ENCODE measurements around the gene WBP11. TPM values are rescaled to one million over a fixed set of nuclear protein-coding genes. Genes with fewer than 3 reads are reported as not detected.

WBP11 gene
- 33.6 and 38.0 TPM in 2 replicates for polyA plus RNA-seq (2014; cell fraction: cytosol; rRNA removed)
- 16.0 and 17.9 TPM in 2 replicates for polyA plus RNA-seq (2014; cell fraction: nucleus; rRNA removed)

DNA sequence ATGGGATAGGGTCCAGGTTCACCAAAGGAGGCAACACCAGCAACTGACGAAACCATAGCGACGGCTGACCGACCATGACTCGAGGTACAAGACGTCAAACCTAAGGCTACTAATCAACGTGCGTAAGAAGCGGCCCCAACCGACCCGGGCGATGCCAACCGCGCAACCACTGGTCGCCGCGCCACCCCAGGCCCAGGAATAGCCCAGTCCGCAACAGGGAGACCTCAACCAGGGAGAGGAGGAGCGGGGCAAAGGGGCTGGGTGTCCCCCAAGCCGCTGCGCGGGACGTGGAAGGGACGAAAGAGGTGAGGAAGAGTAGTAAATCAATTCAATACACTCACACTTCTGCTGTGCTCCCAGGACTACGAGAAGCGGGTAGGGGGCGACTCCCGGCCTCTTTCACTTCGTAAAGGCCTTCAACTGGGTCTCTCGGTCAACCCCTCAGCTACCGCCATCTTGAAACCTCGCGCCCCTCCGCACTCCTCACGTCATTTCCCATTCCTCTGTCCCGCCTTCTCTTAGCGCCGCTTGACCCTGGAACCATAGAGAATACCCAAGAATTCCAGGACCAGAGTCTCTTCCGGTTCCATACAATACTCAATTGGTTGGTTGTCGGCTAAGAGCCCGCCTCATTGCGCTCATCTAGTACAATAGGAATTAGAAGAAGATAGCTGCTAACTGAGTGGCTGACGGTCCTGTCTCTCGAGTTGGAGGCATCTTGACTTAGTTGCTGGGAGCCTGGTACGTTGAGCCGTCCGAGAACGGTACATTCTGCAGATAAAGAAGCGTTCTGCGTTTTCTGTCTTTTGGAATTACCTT, at the start of gene WBP11, which contains the start of gene C12orf60:
WBP11 (minus strand) TSS at position 468 of the 819 bp plus-strand sequence. CDS start 2,095 bp downstream, outside the sequence.
C12orf60 (plus strand) TSS at position 660 of the 819 bp plus-strand sequence. CDS start 19,266 bp downstream, outside the sequence.
- DNase-seq (ENCODE audit: low spot score) = peak; percentile 100

DNA sequence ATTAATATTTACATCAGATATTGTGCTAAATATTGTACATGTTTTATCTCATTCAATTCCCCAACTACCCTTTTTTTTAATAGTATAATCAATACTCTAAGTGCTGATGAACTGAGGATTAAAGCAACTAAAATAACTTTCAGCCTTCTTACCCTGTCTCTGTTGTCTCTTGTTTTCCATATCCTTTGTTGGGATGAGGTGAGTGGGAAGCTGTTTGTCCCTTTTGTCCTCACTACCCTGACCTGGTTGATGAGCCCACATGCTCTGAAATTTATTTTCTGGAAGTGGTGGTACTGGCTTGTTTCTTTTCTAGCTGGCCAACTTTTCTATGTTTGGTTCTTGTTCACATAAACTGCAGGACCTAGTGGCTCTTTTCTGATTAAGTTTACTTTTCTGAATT, 49.6 kb upstream of the WBP11 start:
- DNase-seq (ENCODE audit: low spot score) = no peak

DNA sequence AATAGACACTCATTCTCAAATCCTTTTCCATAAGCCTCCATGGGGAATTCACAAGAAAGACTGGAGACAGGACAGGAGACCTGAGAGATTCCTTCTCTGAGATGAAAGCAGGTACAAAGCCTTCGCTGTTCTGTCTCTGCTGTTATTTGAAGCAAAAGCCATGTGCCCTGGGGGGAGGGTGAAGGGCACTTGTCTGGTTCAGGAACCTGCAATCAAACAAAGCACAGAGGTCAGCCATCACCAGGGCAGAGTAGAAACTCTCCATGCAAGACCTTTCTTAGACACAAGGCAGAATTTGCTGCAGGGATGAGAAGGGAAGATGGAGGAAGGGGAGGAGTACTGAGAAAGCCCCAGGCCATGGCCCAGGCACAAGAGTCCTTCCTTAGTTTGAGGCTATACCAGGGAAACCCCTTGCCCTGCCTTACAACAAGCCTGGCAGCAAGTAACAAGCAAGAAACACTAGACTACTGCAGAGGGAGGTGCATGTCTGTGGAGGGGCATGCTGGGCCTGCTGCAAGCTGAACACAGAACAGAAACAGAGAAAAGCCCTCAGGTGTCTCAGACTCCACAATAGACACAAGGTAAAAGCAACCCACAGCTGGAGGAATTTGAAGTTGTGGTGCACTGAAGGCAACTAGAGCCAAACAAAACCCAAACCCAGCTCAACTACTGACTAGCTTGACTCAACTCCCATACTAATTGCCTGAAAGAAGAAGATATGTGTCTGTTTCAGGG, 47.8 kb upstream of the WBP11 start:
- no peak for DNase-seq (ENCODE audit: low spot score)

DNA sequence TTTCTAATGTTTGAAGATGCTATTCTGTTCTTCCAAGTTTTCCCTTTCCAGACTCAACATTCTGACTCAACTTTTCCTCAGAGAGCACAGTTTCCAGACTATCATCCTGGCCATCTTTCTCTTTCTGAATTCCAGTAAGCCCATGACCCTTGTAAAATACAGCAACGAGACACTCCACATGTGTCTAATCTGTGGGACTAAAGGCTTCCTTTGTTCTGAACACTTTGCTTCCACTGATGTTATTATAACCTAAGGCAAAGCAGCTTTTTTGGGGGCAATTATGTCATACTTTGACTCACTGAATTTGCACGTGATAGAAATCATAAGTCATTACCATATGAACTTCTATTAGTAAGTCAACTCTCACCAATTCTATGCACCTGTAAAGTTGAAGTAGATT, 46.4 kb upstream of the WBP11 start:
- no peak for DNase-seq (ENCODE audit: low spot score)

DNA sequence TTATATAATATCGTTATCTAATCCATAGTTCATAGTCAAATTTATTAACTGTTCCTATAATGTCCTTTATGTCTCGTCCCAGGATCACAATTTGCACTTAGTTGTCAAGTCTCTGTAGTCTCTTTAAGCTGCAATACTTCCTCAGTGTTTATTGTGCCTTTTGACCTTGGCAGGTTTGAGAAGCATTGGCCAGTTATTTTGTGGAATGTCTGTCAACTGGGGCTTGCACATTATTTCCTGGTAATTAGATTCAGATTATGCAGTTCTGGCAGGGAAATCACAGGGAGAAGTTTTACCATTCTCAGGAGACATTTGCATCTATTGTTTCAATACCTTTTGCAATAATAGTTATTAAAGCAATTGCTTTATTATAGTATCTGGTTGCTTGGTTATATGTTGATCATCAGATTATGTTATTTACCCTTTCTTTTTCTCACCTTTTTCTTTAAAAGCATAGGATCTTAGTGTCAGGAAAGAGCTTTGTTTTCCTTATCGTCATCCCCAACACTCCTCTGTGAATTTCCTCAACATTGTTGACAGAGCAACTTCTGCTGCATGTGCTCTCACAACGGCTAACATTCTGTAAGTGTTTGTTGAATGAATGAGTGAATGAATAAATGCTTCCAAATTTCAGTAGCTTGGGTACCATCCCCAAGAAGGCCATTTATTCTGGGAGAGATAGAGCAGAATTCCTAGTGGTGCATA, 43.8 kb upstream of the WBP11 start:
- DNase-seq (ENCODE audit: low spot score) = no peak

DNA sequence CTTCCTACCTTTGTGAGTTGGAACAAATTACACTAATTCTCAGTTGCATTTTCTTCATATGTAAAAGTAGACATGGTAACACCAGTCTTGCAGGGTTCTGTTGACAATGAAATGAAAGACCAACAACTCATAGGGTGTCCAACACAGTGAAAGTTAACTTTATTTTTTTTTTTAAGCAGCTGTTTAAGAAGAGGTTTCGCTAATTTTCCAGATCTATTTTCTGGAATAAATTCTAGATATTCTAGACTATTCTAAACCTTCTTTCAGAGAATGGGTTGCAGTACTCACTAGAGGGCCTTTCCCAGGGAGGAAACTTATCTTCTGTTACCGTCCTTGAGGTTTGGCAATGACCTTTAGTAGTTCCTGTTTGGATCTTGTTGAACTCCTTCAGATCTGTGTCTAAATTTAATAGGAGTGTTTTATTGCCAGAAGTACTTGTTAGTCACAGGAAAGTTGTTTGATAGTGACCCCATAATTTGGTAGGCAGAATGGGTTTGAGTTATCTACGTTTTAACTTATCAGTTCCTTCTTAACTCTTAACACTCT, 42.8 kb upstream of the WBP11 start:
- no peak for DNase-seq (ENCODE audit: low spot score)

DNA sequence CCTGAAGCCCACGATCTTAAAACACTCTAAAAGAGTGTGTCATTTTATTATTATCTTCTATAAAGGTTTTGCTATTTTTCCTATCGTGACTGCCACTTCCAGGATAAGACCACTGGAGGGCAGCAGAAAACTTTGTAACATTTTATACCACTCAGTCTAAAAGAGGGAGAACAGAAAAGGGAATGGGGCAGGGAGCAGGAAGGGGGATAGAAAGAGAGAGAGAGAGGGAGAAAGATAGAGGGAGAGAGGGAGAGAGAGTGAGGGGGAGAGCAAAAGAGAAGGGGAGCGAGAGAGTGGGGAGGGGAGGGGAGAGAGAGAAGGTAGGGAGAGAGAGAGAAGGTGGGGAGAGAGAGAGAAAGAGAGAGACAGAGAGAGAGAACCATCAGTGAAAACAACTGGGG, 42.1 kb upstream of the WBP11 start:
- DNase-seq (ENCODE audit: low spot score) = peak; percentile 69

DNA sequence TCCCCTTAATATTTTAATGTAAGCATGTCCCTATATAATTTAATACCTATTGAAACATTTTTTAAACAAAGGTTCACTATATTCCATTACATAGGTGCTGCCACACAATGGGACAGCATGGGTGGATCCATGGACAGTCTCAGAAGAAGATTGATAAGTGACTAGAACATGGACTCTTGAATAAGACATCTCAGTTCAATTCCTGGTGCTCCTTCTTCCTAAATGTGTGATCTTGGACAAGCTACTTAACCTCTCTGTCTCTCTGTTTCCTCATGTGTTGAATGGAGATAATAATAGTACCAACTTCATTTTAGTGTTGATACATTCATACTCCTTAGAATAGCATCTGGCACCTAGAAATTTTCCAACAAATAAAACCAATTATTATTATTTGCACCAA, 41.1 kb upstream of the WBP11 start:
- no peak for DNase-seq (ENCODE audit: low spot score)

DNA sequence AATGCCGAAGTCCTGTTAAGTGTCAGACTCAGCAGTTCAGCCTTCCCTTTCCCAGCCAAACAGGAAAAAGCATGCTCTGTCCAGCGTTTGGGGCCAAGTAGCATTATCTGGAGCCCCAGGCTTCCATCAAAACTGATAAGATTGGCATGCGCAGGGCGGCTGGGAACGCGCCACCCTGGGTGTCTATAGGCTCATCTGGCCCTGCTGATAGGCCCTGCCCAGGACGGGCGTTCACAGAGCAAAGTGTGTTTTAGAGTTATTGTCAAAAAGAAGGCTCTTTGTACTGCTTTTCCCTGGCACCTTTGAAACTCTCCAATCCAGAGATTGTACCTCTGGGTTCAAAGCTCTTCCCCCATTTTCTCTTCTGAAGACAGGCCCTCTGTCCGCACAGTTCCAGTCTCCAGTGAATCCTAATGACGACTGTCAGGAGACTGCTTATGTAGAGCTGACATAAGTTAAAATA, 40.2 kb upstream of the WBP11 start, which contains the start of gene ART4:
ART4 (minus strand) TSS at position 102 of the 463 bp plus-strand sequence. CDS start 413 bp downstream, outside the sequence.
- no peak for DNase-seq (ENCODE audit: low spot score)

DNA sequence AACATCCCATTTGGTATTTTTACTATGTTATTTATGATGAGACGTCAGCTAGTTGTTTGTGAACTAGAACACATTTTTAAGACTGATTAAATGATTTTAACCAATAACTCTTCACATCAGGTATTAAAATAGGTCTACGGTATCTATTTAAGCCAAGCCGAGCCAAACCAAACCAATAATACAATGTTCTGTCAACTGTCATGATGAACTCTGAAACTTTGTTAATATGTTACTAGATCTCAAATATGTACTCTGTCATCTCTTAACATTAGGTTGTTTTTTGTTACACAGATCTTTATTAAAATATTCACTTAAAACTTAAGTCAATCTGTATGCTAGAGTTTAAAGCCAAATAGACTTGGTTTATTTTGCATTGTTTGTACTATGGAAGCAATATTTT, 39.0 kb upstream of the WBP11 start:
- no peak for DNase-seq (ENCODE audit: low spot score)

DNA sequence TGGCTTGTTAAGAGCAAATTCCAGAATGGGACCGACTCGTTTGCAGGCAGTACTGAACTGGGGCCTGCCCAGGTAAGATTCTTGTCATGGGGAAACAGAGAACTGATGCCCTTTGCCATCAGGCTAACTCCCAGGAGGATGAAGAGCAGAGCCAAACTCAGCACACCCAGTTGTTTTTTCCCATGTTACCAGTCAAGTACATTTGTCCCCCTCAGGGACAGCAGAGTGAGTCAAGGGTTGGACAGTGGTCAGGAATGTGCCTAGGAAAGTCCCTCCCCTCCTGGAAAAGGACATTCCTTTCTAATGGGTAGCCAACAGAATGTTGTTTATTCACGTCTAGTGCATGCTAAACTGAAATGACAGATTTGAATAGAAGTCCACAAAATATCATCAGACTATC, 38.5 kb upstream of the WBP11 start:
- no peak for DNase-seq (ENCODE audit: low spot score)

DNA sequence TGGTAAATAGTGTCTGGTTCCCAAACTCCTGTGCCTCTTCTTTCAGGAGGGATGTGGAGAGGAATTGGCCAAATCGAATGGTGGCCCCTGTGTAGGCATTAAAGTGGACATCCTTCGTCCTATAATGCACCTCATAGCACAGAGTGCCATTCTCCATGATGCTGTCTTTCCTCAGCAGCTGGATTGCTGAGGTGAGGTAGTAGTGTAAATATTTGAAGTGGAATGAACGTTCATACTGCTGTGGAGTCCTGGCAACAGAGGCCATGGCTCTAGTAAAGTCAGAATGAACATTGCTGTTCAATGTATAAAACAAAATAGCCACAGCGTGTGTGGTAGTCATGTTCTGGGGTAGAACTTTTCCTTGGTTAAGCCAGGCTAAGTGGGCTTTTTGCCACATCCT, 37.3 kb upstream of the WBP11 start:
- no peak for DNase-seq (ENCODE audit: low spot score)

DNA sequence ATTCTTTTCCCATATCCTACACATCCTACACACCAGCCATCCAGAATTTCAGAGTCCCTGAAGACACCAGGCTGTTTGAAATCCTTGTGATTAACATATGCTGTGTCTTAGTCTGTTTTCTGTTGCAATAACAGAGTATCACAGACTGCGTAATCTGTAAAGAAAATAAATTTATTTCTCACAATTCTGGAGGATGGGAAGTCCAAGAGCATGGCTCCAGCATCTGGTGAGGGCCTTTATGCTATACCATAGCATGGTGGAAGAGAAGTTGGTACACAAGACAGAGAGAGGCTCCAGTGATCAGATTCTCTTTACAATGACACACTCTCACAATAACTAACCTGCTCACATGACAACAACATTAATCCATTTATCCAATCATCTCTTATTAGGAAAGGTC, 36.0 kb upstream of the WBP11 start:
- no peak for DNase-seq (ENCODE audit: low spot score)

DNA sequence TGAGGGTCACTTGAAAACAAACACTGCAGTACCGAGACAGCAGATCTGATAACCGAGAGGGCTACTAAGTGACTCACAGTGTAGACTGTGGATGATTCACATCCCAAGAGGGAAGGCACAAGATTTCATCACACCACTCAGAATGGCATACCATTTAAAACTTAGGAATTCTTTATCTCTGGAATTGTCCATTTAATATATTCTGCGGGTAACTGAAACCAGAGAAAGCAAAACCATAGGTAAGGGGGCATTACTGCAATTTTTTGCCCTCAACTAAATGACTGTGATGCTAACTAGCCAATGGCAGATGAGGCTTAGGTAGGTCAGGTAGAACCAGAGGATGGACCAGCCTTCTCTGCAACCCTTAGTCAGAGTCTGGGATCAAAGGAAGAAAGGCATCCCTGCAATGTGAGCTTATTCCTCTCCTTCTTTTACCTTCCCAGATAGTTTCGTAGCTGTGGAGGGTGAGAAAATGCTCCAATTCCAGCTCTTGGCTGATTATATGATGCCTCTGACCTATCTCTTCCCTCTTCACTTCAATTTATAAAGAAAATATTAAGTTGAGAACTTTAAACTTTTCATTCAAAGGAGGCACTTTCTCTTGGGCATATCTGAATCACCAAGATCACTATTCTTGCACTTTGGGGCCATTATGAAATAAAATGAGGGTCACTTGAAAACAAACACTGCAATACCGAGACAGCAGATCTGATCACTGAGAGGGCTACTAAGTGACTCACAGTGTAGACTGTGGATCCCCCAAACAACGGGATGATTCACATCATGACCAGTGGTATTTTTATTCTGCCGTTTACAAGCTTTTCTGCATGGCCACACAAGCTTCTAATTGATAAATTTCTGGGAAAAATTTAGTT, 33.3 kb upstream of the WBP11 start:
- no peak for DNase-seq (ENCODE audit: low spot score)

DNA sequence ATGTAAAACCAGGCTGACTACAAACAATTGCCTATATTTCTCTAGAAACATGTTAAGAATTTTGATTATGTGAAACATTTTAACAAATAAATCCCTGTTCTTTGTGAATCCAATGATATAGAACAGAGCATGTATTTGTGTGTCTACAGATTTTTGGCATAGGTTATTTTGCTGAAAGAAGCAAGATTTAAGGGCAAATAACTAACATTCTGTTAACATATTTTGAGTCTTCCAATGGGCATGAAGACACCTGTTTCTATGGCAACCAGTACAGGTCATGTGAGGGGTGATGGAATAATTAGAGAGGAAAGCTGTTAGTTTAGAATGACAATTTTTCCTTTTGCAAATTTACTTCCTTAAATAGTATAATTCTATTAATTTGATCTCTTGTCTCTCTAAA, 31.2 kb upstream of the WBP11 start:
- DNase-seq (ENCODE audit: low spot score) = no peak

DNA sequence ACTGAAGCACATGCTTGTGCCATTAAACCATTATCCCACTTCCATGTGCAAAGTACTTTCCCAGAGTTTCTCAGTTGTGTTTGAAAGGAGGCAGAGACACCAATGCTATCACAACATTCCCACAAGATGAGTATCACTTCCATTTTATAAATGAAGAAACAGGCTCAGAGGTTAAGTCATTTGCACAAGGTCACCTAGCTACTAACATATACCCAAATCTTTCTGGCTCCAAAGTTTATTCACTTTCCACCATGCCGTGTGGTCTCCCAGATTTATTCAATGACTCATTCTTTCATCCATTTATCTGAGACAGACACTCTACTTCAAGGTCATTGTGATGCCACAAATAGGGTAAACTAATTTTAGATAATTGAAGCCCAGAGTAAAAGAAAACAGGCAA, 30.7 kb upstream of the WBP11 start:
- no peak for DNase-seq (ENCODE audit: low spot score)

DNA sequence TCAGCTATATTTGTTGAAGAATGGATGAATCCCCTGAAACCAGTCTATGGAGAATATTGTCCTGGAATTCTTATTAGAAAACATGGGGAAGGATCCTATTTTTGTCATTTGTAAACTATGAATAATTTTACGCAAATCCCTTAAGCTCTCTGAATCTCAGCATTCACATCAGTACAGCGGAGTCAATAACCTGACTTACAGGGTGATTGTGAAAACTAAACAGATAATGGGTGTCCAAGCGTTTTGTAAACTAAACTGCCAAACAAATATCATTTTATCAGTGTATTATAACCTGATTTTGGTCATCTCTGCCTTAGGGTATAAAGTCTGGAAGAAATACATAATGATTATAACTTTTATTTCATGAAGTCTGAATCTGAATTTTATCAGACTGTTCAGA, 30.1 kb upstream of the WBP11 start:
- DNase-seq (ENCODE audit: low spot score) = no peak

DNA sequence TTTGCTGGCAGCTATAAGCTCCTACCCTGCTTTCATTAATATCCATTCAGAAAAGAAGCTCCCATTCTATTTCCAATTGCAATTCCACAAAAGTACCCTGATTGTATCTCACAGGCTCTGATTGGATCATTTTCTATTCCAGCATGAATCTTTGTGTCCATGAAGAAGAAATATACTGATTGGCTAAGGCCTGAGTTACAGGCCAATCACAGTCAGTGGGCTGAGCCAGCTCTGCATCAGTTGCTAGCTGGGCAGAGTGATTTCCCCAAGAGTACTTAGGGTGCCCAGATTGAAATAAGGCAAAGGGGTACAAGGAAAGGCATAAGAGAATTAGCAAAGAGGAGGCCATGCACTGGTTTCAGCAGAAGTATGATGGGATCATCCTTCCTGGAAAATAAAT, 25.6 kb upstream of the WBP11 start:
- peak; percentile 22 for DNase-seq (ENCODE audit: low spot score)

DNA sequence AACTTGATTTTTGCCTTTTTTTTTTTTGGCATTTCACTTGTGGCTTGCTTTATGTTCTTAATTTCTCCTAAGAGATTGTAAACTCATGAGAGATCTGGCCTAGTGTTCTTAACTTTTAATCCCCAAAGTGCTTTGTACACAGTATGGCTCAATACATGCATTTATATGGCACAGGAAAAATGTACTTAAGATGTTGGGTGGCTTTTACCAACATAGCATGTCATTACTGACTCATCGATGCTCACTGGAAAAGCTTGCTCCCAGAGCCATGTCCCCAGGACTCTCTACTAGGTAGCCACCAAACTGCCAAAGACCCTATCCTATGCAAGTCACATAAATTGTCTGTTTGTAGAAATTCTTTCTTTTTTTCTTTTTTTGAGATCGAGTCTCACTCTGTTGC, 23.8 kb upstream of the WBP11 start:
- no peak for DNase-seq (ENCODE audit: low spot score)

DNA sequence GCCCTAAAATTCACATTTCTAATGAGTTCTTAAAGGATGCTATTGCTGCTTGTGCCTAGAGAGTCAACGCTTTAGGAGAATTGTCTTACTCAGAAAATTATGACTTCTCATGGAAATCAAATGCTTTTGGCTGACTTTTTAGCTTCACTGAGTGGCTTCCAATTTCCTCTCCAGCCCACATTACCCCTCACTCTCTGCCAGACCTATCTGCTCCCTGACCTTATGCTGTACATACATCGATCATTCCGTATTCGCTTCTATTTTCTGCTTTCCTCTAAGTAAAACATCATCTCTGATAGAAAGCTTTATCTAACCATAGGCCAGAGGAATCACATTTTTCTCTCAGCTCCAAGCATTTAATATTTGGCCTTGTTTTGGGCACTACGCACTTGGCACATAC, 23.2 kb upstream of the WBP11 start:
- no peak for DNase-seq (ENCODE audit: low spot score)

DNA sequence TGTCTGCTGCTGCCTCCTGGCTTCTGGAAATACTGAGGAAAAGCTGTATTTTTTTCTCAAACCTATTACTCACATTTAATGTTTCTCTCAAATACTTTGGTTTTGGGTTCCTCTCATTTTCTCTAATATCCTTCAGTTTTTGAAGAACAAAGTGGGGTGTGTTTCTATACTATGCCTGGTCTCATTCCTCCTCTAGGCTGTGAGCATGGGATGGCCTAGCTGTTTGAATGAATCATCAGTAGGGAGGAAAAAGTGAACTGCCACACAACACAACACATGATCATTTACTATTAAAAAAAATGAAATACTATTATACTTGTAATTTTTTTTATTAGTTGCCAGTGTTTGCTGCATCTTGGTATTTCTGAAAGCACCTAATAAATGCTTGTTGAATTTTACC, 22.0 kb upstream of the WBP11 start:
- DNase-seq (ENCODE audit: low spot score) = no peak
